Activated CD8-positive, alpha-beta memory T cell treated with anti-CD3 and anti-CD28 coated beads for 24 hours (primary cell): Measurements from ENCODE around the gene PTPRJ.
"Not testable (repeated sequence)": the region's sequence is repeated elsewhere in the genome, so short reads cannot be mapped to it uniquely, and the experiment has no call there.

Experiments used
- DNase-seq: peaks from one replicate; pipeline ENCODE4 v3.0.0-alpha.2; 2020

The PTPRJ gene

DNA sequence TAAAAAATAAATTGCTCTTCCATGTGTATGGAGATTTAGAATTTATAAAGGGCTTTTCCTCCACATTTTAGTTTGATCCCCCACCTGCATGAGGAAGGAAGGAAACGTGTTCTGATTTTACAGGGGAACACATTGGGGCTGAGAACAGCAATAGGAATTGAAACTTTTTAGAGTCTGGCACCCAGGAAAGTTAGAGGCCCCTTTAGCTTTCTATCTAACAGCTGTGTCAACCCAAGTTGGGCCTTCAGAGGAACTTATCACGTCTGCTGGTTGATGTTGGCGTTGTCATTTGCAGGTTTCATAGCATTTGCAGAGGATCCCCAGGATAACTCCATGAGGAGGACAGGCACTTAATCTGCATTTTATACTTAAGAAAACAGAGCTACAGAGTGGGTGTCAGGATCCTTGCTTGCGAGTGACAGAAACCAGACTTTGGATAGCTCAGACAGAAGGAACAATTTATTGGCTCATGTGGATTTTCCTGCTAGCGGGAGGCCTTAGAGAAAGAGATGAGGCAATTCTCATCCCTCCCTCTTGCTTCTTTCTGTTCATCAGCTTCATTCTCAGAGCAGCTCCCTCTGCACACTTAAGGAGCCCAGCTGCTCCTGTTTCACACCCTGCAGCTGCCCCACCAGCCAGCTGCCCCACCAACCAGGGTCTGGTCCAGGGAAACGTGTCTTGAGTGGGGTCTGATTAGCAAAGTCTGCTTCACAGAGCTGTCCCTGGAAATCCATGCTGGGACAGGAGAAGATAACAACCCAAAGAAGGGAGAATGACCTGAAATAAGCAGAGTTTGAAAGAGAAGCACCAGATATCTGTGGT, 143.8 kb downstream of the PTPRJ start:
- no peak for DNase-seq

GRCh38 chr11:48124880-48125279, 144.5 kb downstream of the PTPRJ start:
- DNase-seq, result no peak

DNA sequence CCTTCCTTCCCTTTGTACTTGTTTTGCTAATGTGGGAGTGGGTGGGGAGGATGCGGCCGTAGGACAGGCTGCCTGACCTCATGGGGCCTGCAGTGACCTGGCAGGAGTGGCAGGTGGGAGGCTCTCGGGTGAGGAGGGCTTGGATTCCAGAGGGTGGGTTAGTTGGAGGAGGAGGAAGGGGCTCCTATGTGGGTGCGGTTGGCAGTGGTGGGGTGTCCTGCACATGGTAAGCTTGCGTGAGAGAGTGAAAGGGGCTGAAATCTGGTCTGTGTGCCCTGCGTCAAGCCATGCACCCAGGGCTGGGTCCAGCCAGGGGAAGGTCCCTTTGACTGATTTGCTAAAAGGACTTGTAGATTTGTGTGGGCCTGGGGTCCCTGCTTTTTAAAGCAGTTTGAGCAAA, 145.5 kb downstream of the PTPRJ start:
- DNase-seq, result peak; percentile 32

- peak; percentile 43 for DNase-seq
Observed at GRCh38 chr11:48127521-48128183, 147.3 kb downstream of the PTPRJ start.

GRCh38 chr11:48129697-48130395, 149.5 kb downstream of the PTPRJ start:
- no peak for DNase-seq

DNA sequence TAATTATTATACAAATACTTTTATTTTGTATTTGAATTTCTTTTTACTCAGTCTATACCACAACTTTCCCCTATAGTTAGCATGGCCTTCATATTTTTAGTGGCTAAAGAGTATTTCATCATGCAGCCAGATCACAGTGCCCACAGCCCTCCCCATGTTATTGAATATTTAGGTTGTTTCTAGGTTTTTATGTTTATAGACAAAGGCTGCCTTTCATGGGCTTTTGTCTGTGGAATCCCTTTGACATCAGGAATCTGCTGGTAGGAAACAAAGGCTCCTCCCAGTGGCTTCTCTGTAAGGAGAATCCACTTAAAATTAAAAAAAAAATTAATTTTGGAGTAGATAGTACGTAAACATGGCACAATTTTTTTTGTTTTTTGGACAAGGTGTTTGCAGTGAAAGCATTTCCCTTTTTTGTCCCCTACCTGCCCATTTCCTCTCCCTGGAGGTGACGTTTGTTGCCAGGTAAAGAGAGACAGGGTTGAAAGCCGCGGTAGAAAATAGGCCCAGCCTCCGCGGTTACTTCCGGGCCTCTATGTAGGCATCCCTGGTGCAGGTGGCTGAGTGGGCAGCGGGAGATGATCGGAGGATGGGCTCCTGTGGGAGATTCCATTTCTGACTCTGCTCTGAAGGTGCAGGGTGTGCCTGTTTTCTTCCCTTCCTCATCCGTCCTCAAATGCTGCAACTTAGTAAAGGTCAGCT, 154.0 kb downstream of the PTPRJ start:
- no peak for DNase-seq

- DNase-seq, result no peak
Observed at GRCh38 chr11:48138222-48138621, 157.9 kb downstream of the PTPRJ start.

GRCh38 chr11:48139896-48140295, 159.5 kb downstream of the PTPRJ start:
- not testable (repeated sequence) for DNase-seq

- DNase-seq, result no peak
Observed at GRCh38 chr11:48141475-48142122, 161.2 kb downstream of the PTPRJ start.

DNA sequence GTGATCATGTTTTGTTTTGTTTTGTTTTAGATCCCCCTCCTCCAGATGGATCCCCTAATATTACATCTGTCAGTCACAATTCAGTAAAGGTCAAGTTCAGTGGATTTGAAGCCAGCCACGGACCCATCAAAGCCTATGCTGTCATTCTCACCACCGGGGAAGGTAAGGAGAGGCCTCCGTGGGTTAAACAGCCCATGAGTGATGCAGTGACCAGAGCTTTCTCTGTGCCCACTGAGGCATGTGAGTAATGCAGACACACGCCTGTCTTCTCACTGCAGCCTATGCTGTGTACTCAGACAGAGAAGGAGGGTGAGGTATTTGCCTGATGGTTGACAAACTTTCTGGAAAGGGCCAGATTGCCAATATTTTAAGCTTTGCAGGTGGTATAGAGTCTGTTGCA, 162.5 kb downstream of the PTPRJ start:
- no peak for DNase-seq

GRCh38 chr11:48148749-48149148, 168.4 kb downstream of the PTPRJ start:
- DNase-seq, result no peak

DNA sequence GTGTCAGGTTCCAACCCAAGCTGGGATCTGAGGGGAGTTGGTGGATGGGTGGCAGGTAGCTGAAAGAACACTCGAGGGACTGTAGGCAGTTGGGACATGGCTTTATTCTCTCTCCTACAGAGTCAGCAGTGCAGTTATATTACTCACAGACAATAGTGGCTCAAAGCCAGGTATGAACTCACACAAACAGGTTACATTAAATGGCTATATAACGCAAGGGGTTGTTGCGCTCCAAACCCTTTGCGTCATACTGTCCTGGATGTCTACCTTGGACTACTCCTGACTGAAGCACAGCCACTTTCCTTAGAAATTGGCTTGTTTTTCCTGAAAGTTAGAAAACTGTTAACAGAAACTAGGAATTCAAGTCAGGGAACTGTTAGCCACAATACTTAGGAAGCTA, 169.9 kb downstream of the PTPRJ start:
- no peak for DNase-seq

- no peak for DNase-seq
Observed at GRCh38 chr11:48154151-48154550, 173.8 kb downstream of the PTPRJ start.

DNA sequence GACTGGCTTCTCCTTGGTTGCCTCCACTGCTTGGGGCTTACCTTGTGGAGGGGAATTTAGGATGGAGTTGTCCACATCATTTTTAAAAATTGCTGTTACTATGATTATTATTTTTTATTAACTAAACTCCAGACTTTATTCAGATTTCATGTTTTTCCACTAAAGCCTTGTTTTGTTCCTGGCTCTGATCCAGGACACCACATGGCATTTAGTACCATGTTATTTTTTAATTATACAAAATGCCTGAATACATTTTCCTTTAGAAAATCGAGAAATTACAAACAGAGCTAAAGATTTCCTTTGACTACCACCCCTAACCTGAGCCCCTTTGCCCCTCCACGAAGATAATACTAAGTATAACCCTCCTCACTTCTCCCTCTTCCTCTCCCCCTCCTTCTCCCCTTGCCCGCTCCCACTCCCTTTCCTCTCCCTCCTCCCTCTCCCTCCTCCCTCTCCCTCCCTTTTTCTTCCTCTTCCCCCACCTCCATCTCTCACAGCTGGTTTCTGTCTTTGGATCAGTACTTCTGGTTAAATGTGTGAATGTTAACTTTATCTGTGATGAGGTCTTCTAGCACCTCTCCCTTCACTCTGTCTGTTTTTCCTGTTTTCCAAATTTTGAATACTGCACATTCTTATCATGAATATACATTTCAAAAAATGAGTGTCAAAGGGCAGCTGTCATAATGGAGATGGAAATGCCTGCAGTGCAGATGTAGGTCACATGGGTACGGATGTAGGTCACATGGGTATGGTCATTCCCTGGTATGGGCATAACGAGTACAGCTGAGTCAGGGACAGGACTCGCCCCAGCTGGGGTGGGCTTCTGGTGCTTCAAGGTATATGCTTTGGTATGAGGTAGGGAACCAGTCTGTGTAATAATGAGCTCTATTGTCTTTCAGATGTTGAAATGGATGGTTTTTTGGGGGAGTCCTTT, 181.9 kb downstream of the PTPRJ start:
- no peak for DNase-seq

DNA sequence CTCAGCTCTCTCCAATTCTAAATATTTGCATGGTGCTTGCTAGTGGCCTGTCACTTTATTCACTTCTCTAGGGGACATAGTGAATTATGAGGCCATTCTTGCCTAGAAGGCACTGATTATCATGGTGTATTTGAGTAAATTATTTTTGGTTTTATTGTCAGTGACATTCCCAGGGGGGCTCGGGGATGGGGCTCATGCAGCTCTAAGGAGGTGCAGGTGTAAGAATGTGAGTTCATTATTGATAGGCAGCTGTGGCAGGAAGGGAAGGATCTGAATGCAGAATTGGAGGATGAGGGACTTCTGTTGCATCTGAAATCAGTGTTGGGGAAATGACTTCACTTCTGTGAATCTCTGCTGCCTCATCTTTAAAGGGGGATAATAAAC, 182.5 kb downstream of the PTPRJ start:
- DNase-seq, result no peak

DNA sequence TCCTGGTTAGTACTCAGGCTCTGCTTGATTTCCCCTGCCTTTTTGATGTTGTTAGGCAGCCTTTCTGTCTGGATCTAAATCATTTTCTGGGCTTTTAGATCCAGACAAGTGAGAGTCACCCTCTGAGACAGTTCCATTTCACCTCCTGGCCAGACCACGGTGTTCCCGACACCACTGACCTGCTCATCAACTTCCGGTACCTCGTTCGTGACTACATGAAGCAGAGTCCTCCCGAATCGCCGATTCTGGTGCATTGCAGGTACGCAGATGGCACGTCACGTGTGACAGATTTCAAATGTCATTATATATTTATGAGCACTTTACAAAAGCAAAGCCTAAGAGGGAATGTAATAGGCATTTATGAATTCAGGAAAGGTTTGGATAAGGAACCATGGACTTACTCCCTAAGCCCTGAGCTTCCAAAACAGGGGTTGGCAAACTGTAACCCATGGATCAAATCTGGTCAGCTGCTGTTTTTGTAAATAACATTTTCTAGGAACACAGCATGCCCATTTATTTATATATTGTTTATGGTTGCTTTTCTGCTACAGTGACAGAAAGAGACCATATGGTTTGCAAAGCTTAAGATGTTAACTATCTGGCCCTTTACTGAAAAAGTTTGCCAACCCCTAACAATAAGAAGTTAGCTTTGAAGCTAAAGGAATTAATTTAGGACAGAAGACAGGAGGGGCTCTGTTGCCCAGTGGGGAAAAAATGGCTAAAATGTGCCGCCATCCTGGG, 183.2 kb downstream of the PTPRJ start:
- DNase-seq, result no peak

DNA sequence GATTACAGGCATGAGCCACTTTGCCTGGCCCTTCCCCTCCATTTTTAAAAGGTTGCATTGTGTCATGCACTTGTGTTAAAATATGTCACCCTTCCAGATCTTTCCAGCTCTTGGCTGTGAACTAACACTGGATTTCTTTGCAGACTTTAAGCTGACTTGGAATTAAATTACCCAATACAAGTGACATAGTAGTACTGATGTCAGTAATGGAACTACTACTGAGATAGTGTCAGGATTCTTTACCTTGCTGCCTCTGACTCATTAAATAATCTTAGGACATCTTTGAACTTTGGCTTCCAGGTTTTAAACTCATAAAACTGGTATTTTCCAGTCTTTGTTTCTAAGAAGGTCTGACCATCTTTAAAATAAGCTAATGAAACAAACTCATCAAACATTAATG, 184.5 kb downstream of the PTPRJ start:
- DNase-seq, result no peak

DNA sequence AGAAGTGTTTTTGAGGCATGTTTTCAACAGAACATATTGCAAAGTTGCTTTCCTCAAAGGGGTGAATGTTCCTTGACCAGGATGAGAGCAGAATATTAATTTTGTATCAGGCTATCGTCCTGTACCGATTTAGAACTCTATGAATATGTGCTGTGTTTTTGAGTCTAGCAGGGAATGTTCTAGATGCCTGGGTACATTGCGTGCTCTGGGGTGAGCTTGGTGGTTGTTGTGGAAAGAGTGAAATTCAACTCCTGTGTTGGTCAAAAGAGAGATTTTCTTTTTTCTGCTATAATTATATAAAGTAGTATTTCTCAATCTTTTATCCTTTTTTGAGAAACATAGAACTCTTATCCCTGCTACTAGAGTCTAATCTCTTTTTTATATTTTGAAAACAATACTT, 185.1 kb downstream of the PTPRJ start:
- DNase-seq, result no peak

GRCh38 chr11:48167380-48167779, 187.0 kb downstream of the PTPRJ start:
- DNase-seq, result no peak

- no peak for DNase-seq
Observed at GRCh38 chr11:48168815-48169214, 188.5 kb downstream of the PTPRJ start.

GRCh38 chr11:48169259-48169658, 188.9 kb downstream of the PTPRJ start:
- DNase-seq, result no peak
